ENCODE results near the gene GRK4. TPM values are rescaled to one million over a fixed set of nuclear protein-coding genes. Genes with fewer than 3 reads are reported as not detected.

Gene GRK4
- total RNA-seq, 4 donors from 2014 or later: 5.1 to 6.5 (median 6.1) TPM

- ATAC-seq (ENCODE audit: low FRiP score): no peak
- no peak for DNase-seq (ENCODE audit: low spot score)
- TF ChIP-seq, protein P1, sequence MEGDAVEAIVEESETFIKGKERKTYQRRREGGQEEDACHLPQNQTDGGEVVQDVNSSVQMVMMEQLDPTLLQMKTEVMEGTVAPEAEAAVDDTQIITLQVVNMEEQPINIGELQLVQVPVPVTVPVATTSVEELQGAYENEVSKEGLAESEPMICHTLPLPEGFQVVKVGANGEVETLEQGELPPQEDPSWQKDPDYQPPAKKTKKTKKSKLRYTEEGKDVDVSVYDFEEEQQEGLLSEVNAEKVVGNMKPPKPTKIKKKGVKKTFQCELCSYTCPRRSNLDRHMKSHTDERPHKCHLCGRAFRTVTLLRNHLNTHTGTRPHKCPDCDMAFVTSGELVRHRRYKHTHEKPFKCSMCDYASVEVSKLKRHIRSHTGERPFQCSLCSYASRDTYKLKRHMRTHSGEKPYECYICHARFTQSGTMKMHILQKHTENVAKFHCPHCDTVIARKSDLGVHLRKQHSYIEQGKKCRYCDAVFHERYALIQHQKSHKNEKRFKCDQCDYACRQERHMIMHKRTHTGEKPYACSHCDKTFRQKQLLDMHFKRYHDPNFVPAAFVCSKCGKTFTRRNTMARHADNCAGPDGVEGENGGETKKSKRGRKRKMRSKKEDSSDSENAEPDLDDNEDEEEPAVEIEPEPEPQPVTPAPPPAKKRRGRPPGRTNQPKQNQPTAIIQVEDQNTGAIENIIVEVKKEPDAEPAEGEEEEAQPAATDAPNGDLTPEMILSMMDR (IDR thresholded peaks at IDR 0.05): no peak
Measured at GRCh38 chr4:3073158-3074077, 110.0 kb downstream of the GRK4 start.

DNA sequence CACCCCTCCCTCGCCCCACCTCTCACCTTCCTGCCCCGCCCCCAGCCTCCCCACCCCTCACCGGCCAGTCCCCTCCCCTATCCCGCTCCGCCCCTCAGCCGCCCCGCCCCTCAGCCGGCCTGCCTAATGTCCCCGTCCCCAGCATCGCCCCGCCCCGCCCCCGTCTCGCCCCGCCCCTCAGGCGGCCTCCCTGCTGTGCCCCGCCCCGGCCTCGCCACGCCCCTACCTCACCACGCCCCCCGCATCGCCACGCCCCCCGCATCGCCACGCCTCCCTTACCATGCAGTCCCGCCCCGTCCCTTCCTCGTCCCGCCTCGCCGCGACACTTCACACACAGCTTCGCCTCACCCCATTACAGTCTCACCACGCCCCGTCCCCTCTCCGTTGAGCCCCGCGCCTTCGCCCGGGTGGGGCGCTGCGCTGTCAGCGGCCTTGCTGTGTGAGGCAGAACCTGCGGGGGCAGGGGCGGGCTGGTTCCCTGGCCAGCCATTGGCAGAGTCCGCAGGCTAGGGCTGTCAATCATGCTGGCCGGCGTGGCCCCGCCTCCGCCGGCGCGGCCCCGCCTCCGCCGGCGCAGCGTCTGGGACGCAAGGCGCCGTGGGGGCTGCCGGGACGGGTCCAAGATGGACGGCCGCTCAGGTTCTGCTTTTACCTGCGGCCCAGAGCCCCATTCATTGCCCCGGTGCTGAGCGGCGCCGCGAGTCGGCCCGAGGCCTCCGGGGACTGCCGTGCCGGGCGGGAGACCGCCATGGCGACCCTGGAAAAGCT is 110.9 kb downstream of the GRK4 start, which contains the start of the genes HTT and HTT-AS:
Gene HTT, plus strand, starts transcription at position 604 of the 768 bp plus-strand sequence. Its CDS starts 145 bp downstream, at position 749.
Gene HTT-AS, minus strand, starts transcription at position 461 of the 768 bp plus-strand sequence.
- ATAC-seq (ENCODE audit: low FRiP score) (peak; percentile 94), DNase-seq (ENCODE audit: low spot score) (peak; percentile 97)
- TF ChIP-seq, protein P1 (IDR thresholded peaks at IDR 0.05): no peak

DNA sequence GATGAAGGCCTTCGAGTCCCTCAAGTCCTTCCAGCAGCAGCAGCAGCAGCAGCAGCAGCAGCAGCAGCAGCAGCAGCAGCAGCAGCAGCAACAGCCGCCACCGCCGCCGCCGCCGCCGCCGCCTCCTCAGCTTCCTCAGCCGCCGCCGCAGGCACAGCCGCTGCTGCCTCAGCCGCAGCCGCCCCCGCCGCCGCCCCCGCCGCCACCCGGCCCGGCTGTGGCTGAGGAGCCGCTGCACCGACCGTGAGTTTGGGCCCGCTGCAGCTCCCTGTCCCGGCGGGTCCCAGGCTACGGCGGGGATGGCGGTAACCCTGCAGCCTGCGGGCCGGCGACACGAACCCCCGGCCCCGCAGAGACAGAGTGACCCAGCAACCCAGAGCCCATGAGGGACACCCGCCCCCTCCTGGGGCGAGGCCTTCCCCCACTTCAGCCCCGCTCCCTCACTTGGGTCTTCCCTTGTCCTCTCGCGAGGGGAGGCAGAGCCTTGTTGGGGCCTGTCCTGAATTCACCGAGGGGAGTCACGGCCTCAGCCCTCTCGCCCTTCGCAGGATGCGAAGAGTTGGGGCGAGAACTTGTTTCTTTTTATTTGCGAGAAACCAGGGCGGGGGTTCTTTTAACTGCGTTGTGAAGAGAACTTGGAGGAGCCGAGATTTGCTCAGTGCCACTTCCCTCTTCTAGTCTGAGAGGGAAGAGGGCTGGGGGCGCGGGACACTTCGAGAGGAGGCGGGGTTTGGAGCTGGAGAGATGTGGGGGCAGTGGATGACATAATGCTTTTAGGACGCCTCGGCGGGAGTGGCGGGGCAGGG is 111.7 kb downstream of the GRK4 start:
- DNase-seq (ENCODE audit: low spot score) (peak; percentile 48), ATAC-seq (ENCODE audit: low FRiP score) (peak; percentile 36)
- TF ChIP-seq, protein P1 (IDR thresholded peaks at IDR 0.05): no peak

DNA sequence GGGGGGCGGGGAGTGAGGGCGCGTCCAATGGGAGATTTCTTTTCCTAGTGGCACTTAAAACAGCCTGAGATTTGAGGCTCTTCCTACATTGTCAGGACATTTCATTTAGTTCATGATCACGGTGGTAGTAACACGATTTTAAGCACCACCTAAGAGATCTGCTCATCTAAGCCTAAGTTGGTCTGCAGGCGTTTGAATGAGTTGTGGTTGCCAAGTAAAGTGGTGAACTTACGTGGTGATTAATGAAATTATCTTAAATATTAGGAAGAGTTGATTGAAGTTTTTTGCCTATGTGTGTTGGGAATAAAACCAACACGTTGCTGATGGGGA is 112.2 kb downstream of the GRK4 start:
- TF ChIP-seq, protein P1 (IDR thresholded peaks at IDR 0.05): no peak
- DNase-seq (ENCODE audit: low spot score): no peak

GRCh38 chr4:3077796-3078195 is 114.4 kb downstream of the GRK4 start:
- DNase-seq (ENCODE audit: low spot score) (no peak), ATAC-seq (ENCODE audit: low FRiP score) (no peak)
- TF ChIP-seq, protein P1 (IDR thresholded peaks at IDR 0.05): no peak

More for the DNA sequence above, 112.2 kb downstream of the GRK4 start:
- ATAC-seq (ENCODE audit: low FRiP score): no peak

DNA sequence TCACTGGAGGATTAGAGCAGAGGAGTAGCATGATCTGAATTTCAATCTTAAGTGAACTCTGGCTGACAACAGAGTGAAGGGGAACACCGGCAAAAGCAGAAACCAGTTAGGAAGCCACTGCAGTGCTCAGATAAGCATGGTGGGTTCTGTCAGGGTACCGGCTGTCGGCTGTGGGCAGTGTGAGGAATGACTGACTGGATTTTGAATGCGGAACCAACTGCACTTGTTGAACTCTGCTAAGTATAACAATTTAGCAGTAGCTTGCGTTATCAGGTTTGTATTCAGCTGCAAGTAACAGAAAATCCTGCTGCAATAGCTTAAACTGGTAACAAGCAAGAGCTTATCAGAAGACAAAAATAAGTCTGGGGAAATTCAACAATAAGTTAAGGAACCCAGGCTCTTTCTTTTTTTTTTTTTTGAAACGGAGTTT is 116.3 kb downstream of the GRK4 start:
- DNase-seq (ENCODE audit: low spot score) (no peak), ATAC-seq (ENCODE audit: low FRiP score) (no peak)
- TF ChIP-seq, protein P1 (IDR thresholded peaks at IDR 0.05): no peak

Data from omental fat pad (tissue), 4 donors.